ENCODE results near the gene CCDC40.

DNA sequence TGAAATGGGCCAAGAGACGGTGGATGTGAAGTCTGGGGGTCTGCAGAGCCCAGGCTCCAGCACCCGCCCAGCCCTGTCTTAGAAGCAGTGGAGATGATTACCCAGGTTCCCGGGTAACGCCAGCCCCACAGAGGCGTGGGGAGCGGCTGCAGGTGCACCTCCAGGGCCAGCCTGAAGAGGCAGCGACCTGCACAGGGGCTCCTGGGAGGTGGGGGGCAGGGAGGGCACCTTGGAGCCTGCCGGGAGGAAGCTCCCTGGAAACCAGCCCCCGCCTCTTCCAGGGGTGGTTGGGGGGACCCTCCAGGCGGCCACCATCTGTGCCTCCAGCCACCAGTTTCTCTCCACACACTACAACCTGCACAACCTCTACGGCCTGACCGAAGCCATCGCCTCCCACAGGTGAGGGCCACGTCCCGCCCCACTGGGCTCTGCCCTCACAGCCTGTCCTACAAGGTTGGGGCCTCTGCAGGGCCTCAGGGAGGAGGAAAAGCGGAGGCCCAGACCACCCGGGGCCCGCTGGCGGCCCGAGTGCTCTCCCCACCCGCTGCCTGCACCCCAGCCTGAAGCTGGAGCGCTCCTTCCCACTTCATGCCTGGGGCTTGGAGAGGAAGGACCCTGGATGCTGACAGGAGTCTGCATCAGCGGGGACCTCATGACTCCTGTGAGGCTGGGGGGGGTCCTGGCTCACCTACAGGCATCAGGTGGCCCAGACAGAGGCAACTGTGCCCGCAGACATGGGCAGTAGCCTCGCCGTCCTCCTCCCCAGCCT lies 75.4 kb downstream of the CCDC40 start:
- TF ChIP-seq CTCF (IDR thresholded peaks at IDR 0.05) (peak; percentile 5), EZH2 (IDR thresholded peaks at IDR 0.05) (no peak), EZH2phosphoT487 (IDR thresholded peaks at IDR 0.05) (no peak)
